Activated B cell treated with CpG ODN at 0.5 μM for 24 hours (primary cell): Measurements from ENCODE around the gene SERTAD2. TPM values are rescaled to one million over a fixed set of nuclear protein-coding genes. Genes with fewer than 3 reads are reported as not detected.

ENCODE experiments used
- ATAC-seq: fragments of 200-7000 bp; cut with Tn5 transposase; one replicate; pipeline ENCODE4 v1.10.0; 2021; ENCODE audit warnings: low read depth, mild to moderate bottlenecking, moderate library complexity
- CTCF ChIA-PET: fragments of 350-600 bp; sonication (Branson Sonifier 250); formaldehyde crosslinking; loops from one replicate; lab custom pipeline; 2021; ENCODE audit warnings: antibody characterized with exemption; lab: Charles Lee
- POLR2A ChIA-PET: fragments of 350-600 bp; sonication (Branson Sonifier 250); formaldehyde crosslinking; loops from one replicate; lab custom pipeline; 2021; ENCODE audit warnings: antibody characterized with exemption; lab: Charles Lee
- DNase-seq: peaks from one replicate; pipeline ENCODE4 v3.0.0; 2022
- H3K27ac Mint-ChIP-seq: one replicate; pipeline ENCODE4 v1.8.0; 2020; ENCODE audit warnings: mixed read lengths
- H3K27me3 Mint-ChIP-seq: one replicate; pipeline ENCODE4 v1.8.0; 2021; ENCODE audit warnings: mixed read lengths
- H3K36me3 Mint-ChIP-seq: one replicate; pipeline ENCODE4 v1.8.0; 2021; ENCODE audit warnings: low read depth, mixed read lengths
- H3K4me1 Mint-ChIP-seq: one replicate; pipeline ENCODE4 v1.8.0; 2021; ENCODE audit warnings: mixed read lengths
- H3K4me3 Mint-ChIP-seq: one replicate; pipeline ENCODE4 v1.8.0; 2020; ENCODE audit warnings: mild to moderate bottlenecking, mixed read lengths
- H3K9me3 Mint-ChIP-seq: one replicate; pipeline ENCODE4 v1.8.0; 2020; ENCODE audit warnings: mixed read lengths
- CTCF ChIP-seq: fragments of 200-600 bp; IDR thresholded peaks from one replicate; pipeline ENCODE4 v1.8.0; 2022; ENCODE audit warnings: antibody characterized with exemption, mild to moderate bottlenecking
- intact Hi-C: fragments of 100-400 bp; cut with micrococcal nuclease; formaldehyde crosslinking; loops from one replicate; pipeline ENCODE4 v1.15.1; 2024
- total RNA-seq: library from RNA; stranded (reverse); gene quantifications from 2 replicates; pipeline ENCODE4 v1.2.3, GENCODE V29; 2022

The SERTAD2 gene
- total RNA-seq, 1 donor from 2014 or later = 47.3 TPM

- Mint-ChIP-seq H3K4me3 (no peak overlapping the region), H3K9me3 (no peaks in the 10 kb centered on the region), H3K36me3 (no peaks in the 10 kb centered on the region), H3K27me3 (no peaks in the 10 kb centered on the region), H3K27ac (no peak overlapping the region), H3K4me1 (peaks cover 20% of the 10 kb centered on the region)
- intact Hi-C loops = no loop called here
- ATAC-seq (no peak), DNase-seq (no peak)
- CTCF ChIA-PET = no interaction called here
- TF ChIP-seq CTCF = no peak
- POLR2A ChIA-PET = interaction anchor here (0.5 kb wide), 1 partner anchor 260 kb away, joined by 8 read pairs; no protein-coding TSS in a partner anchor
Observed at GRCh38 chr2:64612575-64613195, 41.0 kb downstream of the SERTAD2 start.

DNA sequence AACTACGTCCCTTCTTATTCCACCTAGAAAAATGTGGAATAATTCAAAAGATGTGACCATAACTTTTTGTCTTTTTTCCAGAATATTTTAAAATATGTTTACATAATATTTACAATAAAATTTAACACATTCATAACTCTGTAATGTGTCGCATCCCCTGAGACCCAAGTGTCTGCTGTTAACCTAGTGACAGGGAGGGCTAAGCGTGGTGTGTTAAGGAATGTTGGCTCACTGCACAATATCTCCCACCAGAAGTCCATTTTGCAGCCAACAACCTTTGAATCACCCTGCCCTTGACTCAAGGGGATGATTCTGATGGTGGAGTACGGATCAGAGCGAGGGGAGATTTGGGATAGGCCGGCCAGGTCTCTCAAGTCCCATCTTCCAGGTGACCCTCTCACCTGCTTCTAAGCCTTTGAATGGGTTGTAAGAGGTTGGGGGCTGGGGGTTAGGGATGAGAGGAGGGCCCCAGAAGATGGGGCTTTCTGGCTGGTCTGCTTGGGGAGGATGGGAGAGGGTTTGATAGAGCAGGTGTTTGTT is 43.3 kb downstream of the SERTAD2 start:
- Mint-ChIP-seq H3K27me3 (no peaks in the 10 kb centered on the region), H3K36me3 (no peaks in the 10 kb centered on the region), H3K4me3 (peak overlapping the region; percentile 84), H3K9me3 (no peaks in the 10 kb centered on the region), H3K4me1 (peaks cover 34% of the 10 kb centered on the region), H3K27ac (no peak overlapping the region)
- intact Hi-C loops = no loop called here
- ChIA-PET CTCF (interaction anchor here (0.7 to 2.9 kb wide), 2 partner anchors 39 to 42 kb away, joined by 3 to 12 read pairs; no protein-coding TSS in a partner anchor), POLR2A (interaction anchor here (2.5 to 5.7 kb wide), 2 partner anchors 33 to 140 kb away, joined by 17 to 58 read pairs; no protein-coding TSS in a partner anchor)
- DNase-seq = no peak
- no peak for ATAC-seq
- no peak for TF ChIP-seq CTCF

DNA sequence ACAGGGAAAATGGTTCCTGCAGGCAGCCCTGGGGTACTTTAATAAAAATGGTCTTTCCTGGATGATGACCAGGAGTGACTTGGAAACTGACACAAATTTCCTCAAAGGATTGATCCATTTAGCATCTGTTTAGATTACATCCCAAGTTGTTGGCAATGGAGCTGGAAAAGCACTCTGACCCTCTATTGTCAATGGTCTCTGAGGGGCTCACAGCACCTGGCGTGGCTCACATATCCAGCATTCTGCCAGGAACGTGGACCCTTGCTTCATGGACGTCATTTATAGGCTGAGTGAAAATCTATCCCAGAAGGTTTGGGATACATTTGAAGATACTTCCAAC is 43.8 kb downstream of the SERTAD2 start:
- no peaks in the 10 kb centered on the region for H3K36me3 Mint-ChIP-seq
- H3K27me3 Mint-ChIP-seq = no peaks in the 10 kb centered on the region
- intact Hi-C loops = loop anchor here (1.0 to 2.0 kb wide), 4 partner anchors 33 to 255 kb away; no protein-coding TSS in a partner anchor
- H3K9me3 Mint-ChIP-seq = no peaks in the 10 kb centered on the region
- DNase-seq (no peak), ATAC-seq (no peak)
- POLR2A ChIA-PET = interaction anchor here (1.2 to 5.7 kb wide), 8 partner anchors 8 to 252 kb away, joined by 3 to 59 read pairs (median 7); partner anchors contain the start of gene SERTAD2
- peak overlapping the region; percentile 77 for H3K27ac Mint-ChIP-seq
- H3K4me1 Mint-ChIP-seq = peaks cover 34% of the 10 kb centered on the region
- no peak for TF ChIP-seq CTCF
- CTCF ChIA-PET = interaction anchor here (0.7 to 3.6 kb wide), 5 partner anchors 18 to 158 kb away, joined by 3 to 17 read pairs (median 3); no protein-coding TSS in a partner anchor
- peak overlapping the region; percentile 84 for H3K4me3 Mint-ChIP-seq

GRCh38 chr2:64609227-64609941 is 44.3 kb downstream of the SERTAD2 start:
- no peak for TF ChIP-seq CTCF
- peaks cover 34% of the 10 kb centered on the region for H3K4me1 Mint-ChIP-seq
- H3K4me3 Mint-ChIP-seq = peak overlapping the region; percentile 84
- H3K27me3 Mint-ChIP-seq = no peaks in the 10 kb centered on the region
- intact Hi-C loops = loop anchor here (1.0 to 2.0 kb wide), 4 partner anchors 34 to 256 kb away; no protein-coding TSS in a partner anchor
- peak; percentile 71 for ATAC-seq
- no peaks in the 10 kb centered on the region for H3K36me3 Mint-ChIP-seq
- peak overlapping the region; percentile 77 for H3K27ac Mint-ChIP-seq
- ChIA-PET CTCF (interaction anchor here (0.7 to 3.6 kb wide), 9 partner anchors 17 to 158 kb away, joined by 3 to 24 read pairs (median 4); partner anchors contain the start of gene SERTAD2), POLR2A (interaction anchor here (0.6 to 5.7 kb wide), 13 partner anchors 9 to 590 kb away, joined by 3 to 59 read pairs (median 6); partner anchors contain the start of genes AFTPH and SERTAD2)
- DNase-seq = peak; percentile 82
- no peaks in the 10 kb centered on the region for H3K9me3 Mint-ChIP-seq
